Keratinocyte (primary cell): ENCODE measurements around the gene LY6G6D.

ENCODE experiments used
- EZH2 ChIP-seq: IDR thresholded peaks from one replicate; pipeline ENCODE4 v1.6.1; 2012; ENCODE audit warnings: inconsistent platforms, mild to moderate bottlenecking, low read length, moderate library complexity
- TF ChIP-seq, protein P1 (sequence below), 3 experiments: IDR thresholded peaks in 1 of 3; conservative IDR thresholded peaks in 1 of 3; optimal IDR thresholded peaks in 1 of 3; 2 replicates in 2 of 3; 3 replicates in 1 of 3; pipeline versions ENCODE3 to v1.5.1; 2011; ENCODE audit warnings: low read length in 3 of 3, mild to moderate bottlenecking in 3 of 3, moderate library complexity in 2 of 3, control low read depth in 1 of 3, inconsistent platforms in 1 of 3; ENCODE audit not compliant: insufficient read depth in 2 of 3; ENCODE audit errors: extremely low read depth in 1 of 3

GRCh38 chr6:31717499-31718222 is 2.5 kb downstream of the LY6G6D start:
- no peak for TF ChIP-seq EZH2
- TF ChIP-seq, protein P1, sequence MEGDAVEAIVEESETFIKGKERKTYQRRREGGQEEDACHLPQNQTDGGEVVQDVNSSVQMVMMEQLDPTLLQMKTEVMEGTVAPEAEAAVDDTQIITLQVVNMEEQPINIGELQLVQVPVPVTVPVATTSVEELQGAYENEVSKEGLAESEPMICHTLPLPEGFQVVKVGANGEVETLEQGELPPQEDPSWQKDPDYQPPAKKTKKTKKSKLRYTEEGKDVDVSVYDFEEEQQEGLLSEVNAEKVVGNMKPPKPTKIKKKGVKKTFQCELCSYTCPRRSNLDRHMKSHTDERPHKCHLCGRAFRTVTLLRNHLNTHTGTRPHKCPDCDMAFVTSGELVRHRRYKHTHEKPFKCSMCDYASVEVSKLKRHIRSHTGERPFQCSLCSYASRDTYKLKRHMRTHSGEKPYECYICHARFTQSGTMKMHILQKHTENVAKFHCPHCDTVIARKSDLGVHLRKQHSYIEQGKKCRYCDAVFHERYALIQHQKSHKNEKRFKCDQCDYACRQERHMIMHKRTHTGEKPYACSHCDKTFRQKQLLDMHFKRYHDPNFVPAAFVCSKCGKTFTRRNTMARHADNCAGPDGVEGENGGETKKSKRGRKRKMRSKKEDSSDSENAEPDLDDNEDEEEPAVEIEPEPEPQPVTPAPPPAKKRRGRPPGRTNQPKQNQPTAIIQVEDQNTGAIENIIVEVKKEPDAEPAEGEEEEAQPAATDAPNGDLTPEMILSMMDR (optimal IDR thresholded peaks at IDR 0.05 in 1 of 3, IDR thresholded peaks at IDR 0.05 in 1 of 3, conservative IDR thresholded peaks at IDR 0.05 in 1 of 3; ENCODE audit: extremely low read depth in 1 of 3, insufficient read depth in 2 of 3, low read length in 3 of 3), result peak; percentile 34 to 67 (median 47)
